HG03469 (cell line): Measurements from ENCODE around the gene PRDX5.

Source experiments
- ATAC-seq: cut with Tn5 transposase; IDR thresholded peaks from one replicate; pipeline ENCODE4 v1.9.1; 2021; ENCODE audit warnings: mild to moderate bottlenecking, moderate library complexity, moderate number of reproducible peaks; ENCODE audit not compliant: unreplicated experiment

PRDX5 gene

DNA sequence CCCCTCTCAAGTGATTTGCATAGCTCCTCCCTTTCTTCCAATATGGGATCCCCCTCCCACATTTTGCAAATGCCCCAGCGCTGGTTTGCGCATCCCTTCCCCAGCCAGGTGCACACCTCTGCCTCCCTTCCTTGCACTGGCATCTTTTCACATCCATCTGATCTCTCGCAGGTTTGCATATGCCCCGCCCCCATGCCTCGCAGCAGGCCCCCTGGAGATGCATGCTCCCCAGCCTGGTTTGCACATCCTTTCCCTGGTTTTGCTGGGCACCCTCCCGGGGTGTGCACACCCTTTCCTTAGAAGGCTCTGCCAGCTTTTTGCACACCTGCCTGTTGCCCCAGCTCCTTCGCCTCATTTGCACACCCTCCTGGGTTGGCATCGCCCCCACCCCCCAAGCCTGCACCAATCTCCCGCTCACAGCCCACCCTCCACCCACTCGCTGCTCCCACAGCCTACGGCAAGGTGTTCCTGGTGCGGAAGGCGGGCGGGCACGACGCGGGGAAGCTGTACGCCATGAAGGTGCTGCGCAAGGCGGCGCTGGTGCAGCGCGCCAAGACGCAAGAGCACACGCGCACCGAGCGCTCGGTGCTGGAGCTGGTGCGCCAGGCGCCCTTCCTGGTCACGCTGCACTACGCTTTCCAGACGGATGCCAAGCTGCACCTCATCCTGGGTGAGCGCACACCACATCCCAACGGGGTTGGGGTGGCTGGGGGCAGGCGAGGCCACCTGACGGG lies 42.0 kb downstream of the PRDX5 start:
- no peak for ATAC-seq

DNA sequence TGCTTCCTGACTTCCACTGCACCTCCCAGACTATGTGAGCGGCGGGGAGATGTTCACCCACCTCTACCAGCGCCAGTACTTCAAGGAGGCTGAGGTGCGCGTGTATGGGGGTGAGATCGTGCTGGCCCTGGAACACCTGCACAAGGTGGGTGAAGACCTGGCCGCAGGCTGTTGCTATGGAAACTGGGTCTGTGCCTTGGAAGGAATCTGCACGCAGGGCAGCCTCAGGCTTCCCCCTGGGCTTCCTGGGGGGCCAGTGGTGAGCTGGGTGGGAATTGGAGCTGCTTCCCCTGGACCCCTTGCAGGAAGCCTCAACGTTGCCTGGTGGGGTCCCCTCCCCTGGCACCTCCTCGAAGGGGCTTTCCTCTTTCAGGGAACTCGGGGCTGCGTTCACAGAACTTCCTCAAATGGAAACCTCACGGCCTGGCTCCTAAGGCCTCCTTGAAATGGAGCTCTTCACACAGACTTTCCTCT lies 42.6 kb downstream of the PRDX5 start:
- ATAC-seq = no peak

DNA sequence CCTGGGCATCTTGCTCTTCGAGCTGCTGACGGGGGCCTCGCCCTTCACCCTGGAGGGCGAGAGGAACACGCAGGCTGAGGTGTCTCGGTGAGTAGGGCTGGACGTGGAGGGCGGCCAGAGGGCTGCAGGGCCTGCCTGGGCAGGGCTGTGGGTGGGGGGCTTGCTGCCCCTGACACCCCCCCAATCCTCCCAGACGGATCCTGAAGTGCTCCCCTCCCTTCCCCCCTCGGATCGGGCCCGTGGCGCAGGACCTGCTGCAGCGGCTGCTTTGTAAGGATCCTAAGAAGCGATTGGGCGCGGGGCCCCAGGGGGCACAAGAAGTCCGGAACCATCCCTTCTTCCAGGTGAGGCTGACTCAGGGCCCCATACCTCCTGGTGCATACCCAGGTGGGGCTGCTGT lies 43.7 kb downstream of the PRDX5 start:
- ATAC-seq = no peak

DNA sequence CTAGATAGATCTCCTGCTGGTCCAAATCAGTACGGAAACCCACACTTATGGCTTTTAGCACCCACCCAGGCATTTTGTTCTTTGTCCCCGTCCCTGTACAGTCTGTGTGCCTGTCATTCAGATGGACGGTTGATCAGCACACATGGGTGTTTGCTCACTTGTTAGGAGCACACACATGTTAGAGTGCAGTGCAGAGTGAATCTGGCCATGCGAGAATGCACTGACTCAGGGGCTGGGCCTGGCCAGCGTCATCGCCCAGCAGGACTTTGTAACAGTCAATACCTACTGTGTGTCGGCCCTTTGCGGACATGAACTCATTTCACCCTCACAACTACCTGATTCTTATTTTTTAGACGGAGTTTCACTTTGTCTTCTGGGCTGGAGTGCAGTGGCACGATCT lies 44.4 kb downstream of the PRDX5 start:
- no peak for ATAC-seq

DNA sequence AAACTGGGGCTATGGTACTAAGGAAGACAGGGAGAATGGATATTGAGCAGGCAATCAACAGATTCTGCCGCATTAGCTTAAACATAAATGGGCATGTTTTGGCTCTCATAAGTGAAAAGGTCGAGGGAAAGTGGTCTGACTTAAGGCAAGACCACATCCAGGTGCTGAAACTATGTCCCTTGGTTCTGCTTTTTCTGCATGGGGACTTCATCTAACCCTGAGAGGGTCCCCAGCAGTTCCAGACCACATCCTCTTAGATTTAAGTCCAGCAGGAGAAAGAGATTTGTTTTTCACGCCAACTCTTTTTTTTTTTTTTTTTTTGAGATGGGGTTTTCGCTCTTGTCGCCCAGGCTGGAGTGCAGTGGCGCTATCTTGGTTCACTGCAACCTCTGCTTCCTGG lies 46.5 kb downstream of the PRDX5 start:
- no peak for ATAC-seq

DNA sequence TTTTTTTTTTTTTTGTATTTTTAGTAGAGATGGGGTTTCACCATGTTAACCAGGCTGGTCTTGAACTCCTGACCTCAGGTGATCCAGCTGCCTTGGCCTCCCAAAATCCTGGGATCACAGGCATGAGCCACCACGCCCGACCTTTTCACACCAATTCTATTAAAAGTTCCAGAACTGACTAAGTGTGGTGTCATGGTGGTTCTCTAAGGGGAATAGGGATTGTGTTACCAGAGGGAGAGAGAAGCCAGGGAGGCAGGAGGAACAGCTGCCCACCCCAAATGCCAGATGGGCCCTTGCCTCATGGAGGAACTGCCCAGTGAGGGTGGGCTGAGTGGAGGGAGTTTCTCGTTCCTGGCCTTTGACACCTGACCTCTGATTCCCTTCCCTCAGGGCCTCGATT lies 47.0 kb downstream of the PRDX5 start:
- ATAC-seq = no peak

DNA sequence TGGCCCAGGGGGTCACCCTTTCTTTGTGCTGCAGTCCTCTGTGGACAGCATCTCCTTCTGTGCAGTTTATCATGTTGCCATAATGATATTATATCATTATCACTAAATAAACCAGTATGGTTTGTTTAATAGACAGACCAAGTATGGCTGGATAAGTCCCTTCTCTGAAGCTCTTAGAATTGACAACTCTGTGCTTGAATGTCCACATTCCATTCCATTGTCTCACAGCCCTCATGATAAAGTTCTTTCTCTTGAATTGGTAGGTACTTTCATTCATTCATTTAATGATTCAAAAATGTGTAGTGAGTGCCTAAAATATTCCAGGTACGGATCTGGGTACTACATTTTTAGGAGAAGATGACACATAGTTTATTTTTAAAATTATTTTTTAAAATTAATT lies 48.8 kb downstream of the PRDX5 start:
- no peak for ATAC-seq

DNA sequence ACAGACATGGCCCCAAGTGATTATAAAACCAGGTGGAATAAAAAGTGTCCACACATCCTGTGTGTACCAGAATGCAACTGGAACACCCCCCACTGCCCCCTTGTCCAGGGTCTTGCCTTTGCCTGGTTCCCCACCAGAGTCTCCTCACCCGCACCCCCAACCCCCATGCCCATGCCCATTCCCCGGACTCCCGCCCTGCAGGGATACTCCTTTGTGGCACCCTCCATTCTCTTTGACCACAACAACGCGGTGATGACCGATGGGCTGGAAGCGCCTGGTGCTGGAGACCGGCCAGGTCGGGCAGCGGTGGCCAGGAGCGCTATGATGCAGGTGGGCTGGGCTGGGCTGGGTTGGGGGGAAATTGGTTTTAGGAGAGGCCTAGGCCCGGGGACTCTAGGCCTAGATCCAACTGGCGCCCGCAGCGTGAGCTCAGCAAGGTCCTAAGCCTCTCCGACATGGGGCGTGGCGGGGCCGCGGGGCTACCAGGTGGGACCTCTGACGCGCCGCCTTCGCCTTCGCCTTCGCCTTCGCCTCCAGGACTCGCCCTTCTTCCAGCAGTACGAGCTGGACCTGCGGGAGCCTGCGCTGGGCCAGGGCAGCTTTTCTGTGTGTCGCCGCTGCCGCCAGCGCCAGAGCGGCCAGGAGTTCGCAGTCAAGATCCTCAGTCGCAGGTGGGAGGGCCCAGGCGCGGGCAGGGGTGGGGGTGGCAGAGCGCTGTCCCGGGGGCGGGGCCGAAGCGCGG lies 50.2 kb downstream of the PRDX5 start:
- ATAC-seq = no peak

DNA sequence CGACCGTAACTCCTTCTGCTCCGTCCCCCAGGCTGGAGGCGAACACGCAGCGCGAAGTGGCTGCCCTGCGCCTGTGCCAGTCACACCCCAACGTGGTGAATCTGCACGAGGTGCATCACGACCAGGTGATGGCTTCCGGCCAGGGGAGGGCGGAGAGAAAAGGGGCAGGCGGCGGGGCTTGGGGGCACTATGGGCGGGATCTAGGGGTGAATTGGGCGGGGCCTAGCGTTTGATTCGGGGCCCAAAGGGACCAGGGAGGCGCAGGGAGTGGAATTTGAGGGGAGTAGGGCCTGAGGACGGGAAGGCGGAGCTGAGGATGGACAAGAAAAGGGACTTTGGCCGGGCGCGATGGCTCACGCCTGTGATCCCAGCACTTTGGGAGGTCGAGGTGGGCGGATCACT lies 50.8 kb downstream of the PRDX5 start:
- no peak for ATAC-seq

DNA sequence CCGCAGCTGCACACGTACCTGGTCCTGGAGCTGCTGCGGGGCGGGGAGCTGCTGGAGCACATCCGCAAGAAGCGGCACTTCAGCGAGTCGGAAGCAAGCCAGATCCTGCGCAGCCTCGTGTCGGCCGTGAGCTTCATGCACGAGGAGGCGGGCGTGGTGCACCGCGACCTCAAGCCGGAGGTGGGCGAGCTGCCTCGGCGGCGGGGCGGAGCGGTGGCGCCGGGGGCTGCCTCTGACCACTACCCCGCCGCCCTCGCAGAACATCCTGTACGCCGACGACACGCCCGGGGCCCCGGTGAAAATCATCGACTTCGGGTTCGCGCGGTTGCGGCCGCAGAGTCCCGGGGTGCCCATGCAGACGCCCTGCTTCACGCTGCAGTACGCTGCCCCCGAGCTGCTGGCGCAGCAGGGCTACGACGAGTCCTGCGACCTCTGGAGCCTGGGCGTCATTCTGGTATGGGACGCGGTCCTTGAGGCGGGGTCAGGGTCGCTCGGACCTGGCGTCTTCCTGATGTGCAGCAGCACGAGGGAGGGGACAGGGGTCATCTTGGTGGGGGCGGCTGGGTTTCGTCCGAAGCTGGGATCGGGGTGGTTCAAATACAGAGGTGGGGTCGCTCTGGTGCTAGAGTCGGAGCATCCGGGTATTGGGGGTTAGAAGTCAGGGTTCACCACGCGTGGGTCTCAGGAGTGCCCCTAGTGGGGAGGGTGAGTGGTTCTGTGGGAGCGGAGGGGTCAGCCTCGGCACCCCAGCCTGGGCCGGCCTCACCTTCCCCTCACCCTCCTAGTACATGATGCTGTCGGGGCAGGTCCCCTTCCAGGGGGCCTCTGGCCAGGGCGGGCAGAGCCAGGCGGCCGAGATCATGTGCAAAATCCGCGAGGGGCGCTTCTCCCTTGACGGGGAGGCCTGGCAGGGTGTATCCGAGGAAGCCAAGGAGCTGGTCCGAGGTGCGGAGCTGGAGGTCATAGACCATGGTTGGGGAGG lies 51.8 kb downstream of the PRDX5 start:
- ATAC-seq = no peak

DNA sequence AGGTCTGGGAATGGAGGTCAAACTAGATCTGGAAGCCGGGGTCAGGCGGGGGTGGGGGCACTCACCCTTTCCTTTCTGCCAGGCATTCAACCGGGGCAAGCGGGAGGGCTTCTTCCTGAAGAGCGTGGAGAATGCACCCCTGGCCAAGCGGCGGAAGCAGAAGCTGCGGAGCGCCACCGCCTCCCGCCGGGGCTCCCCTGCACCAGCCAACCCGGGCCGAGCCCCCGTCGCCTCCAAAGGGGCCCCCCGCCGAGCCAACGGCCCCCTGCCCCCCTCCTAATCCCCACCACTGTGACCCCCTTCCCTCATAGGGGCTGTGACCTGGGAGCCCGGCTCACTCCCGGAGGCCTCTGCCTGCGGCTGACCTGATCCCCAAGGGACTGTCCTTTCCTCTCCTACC lies 53.3 kb downstream of the PRDX5 start:
- ATAC-seq = no peak
